Bronchial epithelial cell (primary cell): ENCODE measurements around the gene PDGFA. TPM values are rescaled to one million over a fixed set of nuclear protein-coding genes. Genes with fewer than 3 reads are reported as not detected.

ENCODE experiments used
- DNase-seq: peaks from one replicate; pipeline ENCODE4 v3.0.0-alpha.2; 2010; ENCODE audit warnings: low read depth
- FAIRE-seq: peaks from 2 replicates; lab custom pipeline; 2011; peaks lifted over from hg19 to GRCh38; lab: Jason Lieb, UNC
- H3K27me3 ChIP-seq: 2 replicates; pipeline ENCODE4 v1.5.1; 2011; ENCODE audit warnings: low read length; ENCODE audit not compliant: control insufficient read depth, insufficient read depth
- H3K36me3 ChIP-seq: 2 replicates; pipeline ENCODE4 v1.5.1; 2011; ENCODE audit warnings: low read length; ENCODE audit not compliant: control insufficient read depth, insufficient read depth
- H3K4me3 ChIP-seq: 2 replicates; pipeline ENCODE4 v1.5.1; 2011; ENCODE audit warnings: mild to moderate bottlenecking, low read depth, low read length, control low read depth
- CTCF ChIP-seq: IDR thresholded peaks from 2 replicates; pipeline ENCODE4 v1.5.1; 2011; ENCODE audit warnings: mild to moderate bottlenecking, moderate library complexity, low read length, control low read depth, inconsistent platforms; ENCODE audit not compliant: insufficient read depth, severe bottlenecking
- total RNA-seq: library from RNA; depleted of rRNA; stranded (reverse); fragments of >200 nt; gene quantifications from 2 replicates; pipeline ENCODE4 v1.2.1, GENCODE V29; 2014

Gene PDGFA
- total RNA-seq, 1 donor from 2014 or later = 64.8 TPM

- no peaks in the 10 kb centered on the region for H3K27me3 ChIP-seq
- no peak for FAIRE-seq
Observed at GRCh38 chr7:522071-522950, 2.7 kb upstream of the PDGFA start.

DNA sequence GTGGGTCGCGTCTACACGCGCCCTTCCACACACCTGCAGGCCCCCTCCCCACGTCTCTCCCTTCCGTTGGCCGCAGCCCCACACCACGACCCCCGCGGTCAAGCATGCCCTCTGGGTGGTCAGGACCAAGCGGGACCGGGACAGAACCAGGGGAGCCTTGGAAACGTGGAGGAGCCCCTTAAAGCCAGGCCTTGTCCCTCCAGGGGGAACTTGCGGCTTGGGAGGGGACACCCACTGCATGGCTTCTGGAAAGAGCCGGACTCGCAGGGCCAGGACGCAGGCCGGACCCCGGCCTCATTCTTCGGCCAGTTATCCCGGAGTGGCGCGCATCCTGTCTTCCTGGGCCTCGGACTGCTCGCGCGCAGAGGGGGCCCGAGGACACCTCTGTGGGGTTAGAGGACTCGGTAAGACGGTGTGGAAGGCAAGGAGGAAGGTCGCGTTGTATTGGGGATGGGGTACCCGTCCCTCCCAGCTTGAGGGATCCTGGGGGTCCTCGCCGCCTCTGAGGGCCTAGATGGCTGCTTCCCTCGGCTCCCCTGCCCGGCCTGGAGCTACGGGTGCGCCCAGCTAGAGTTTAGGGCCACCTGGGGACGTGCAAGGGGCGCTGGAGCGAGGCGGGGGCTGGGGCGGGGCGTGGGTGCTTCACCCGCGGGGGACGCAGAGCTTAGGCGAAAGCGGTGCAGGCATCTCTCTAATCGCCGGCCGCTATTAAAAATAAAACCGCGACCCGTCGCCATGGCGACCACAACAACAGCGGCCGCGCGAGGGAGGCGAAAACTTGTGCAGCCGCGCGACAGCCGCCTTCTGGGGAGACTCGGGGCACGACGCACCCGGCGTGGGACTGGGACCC lies 1.8 kb upstream of the PDGFA start:
- FAIRE-seq = no peak
- Histone ChIP-seq H3K4me3 (peak overlapping the region; percentile 32), H3K36me3 (no peaks in the 10 kb centered on the region), H3K27me3 (no peaks in the 10 kb centered on the region)
- DNase-seq = no peak
- no peak for TF ChIP-seq CTCF

More at GRCh38 chr7:522071-522950, 2.7 kb upstream of the PDGFA start:
- DNase-seq = peak; percentile 48
- Histone ChIP-seq H3K36me3 (no peaks in the 10 kb centered on the region), H3K4me3 (peak overlapping the region; percentile 32)
- TF ChIP-seq CTCF = no peak

DNA sequence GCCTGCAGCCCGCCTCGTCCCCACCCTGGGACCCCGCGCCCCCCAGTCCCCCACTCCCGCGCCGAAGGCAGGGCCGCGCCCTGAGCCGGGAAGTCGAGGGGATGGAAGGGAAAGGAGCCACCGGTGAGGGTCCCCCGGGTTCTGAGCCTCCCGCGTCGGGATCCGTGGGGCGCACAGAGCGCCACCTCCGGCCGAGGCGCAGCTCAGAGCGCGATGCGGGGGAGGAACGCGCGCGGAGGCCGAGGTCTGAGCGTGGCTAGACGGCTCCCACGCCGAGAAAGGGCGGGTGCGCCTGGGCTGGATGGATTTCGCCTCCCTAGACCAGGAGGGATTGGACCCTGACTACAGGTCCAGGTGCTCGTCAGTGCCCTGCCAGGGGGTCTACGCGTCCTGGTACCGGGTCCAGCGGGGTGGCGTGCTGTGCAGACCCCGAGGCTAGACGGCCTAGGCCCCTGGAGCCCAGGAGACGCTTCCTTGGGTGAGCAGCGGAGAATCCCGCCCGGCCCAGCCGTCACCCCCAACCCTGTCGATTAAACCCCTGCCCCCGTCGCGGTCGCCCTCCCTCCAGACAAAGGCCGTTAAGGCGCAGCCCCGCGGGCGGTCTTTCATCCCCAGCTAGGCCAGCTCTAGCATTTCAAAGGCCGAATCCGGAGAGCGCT lies 986 bp upstream of the PDGFA start:
- DNase-seq = no peak
- no peaks in the 10 kb centered on the region for H3K27me3 ChIP-seq
- no peaks in the 10 kb centered on the region for H3K36me3 ChIP-seq
- no peak for FAIRE-seq
- peak overlapping the region; percentile 91 for H3K4me3 ChIP-seq
- peak; percentile 39 for TF ChIP-seq CTCF

DNA sequence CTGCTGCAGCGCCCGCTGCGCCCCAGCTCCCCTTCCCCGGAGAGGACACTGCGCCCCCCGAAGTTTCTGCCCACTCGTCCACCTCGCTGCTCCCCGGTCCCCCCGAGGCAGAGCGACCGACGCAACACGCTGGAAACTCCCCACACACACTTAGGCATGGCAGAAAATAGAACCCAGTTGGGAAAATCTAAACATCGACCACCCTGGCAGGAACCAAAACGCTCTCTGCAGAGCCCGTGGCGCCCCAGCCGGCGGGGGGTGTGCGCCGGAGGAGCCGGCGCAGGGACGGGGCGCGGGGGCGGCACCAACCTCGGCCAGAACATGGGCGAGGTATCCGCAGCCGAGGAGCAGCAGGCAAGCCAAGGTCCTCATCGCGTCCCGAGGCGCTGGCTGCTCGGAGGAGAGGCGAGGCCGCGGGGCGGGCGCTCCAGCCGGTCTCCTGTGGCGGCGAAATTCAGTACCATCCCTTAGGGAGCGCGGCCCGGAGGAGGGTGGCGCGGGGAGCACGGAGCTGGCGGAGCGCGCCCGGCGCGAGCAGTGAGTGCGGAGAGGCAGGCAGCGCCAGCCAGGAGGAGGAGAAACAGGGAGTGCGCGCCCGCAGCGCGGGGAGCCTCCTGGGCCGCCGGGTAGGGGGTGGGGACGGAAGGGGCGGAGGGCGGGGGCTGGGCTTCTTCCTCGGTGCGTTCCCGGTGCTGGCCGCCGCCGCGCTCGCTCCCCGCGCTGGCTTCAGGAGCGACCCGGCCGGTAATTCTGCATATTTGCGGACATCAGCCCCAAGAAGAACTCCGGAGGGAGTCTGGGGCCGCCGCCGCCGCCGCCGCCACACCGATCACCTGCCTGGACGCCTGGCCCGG lies 789 bp downstream of the PDGFA start:
- peak overlapping the region; percentile 91 for H3K4me3 ChIP-seq
- H3K27me3 ChIP-seq = no peaks in the 10 kb centered on the region
- TF ChIP-seq CTCF = no peak
- no peak for FAIRE-seq
- H3K36me3 ChIP-seq = peaks cover 2% of the 10 kb centered on the region
- DNase-seq = peak; percentile 54
